NCI-H446 treated with DMSO at 0.1 percent for 48 hours (cell line): ENCODE results near the gene GTPBP4.
"Not testable (repeated sequence)": the region's sequence is repeated elsewhere in the genome, so short reads cannot be mapped to it uniquely, and the experiment has no call there.

Experiments
- DNase-seq: peaks from one replicate; lab custom pipeline; 2025; lab: John Stamatoyannopoulos, UW

Gene GTPBP4

DNA sequence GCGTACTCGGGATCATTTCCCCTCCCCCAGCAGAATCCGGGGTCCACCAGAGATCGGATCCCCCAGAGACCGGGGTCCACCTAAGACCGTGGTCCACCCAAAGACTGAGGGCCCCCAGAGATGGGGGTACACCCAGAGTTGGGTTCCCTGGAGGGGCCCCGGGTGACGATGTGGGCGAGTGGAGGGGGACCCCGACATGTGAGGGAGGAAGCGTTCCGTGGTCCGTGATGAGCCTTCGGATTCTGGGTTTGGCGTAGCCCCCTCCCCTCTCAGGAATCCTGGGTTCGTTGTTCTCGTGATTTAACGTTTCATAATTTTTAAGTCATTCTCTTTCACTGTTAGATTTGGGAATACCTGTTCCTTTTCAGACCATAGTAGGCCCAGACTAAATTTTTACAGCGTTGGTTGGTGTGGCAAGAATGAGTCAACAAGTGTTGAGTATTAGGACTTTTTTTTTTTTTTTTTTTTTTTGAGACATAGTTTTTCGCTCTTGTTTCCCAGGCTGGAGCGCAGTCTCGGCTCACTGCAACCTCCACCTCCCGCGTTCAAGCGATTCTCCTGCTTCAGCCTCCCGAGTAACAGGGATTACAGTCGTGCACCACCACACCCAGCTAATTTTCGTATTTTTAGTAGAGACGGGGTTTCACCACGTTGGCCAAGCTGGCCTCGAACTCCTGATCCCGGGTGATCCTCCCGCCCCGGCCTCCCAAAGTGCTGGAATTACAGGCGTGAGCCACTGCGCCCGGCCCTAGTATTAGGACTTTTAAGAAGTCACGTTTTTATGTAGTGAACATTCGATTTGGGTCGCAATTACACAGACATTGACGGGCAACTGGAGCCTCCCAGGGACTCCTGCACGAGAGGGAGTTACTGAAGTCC, 672 bp downstream of the GTPBP4 start:
- DNase-seq, result no peak

DNA sequence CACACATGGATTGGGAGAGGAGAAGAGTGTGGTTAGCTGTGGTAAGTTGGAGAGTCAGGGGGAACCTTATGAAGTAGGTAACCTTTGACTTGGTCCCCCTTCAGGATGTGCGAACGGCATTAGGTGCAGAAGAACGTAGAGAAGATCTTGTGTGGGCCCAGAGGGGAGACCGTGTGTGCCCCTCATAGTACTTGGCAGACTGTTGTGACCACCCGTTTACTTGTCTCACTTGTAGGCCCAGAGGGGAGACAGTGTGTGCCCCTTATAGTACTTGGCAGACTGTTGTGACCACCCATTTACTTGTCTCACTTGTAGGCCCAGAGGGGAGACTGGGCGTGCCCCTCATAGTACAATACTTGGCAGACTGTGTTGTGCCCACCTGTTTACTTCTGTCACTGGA, 2.6 kb downstream of the GTPBP4 start:
- DNase-seq, result no peak

DNA sequence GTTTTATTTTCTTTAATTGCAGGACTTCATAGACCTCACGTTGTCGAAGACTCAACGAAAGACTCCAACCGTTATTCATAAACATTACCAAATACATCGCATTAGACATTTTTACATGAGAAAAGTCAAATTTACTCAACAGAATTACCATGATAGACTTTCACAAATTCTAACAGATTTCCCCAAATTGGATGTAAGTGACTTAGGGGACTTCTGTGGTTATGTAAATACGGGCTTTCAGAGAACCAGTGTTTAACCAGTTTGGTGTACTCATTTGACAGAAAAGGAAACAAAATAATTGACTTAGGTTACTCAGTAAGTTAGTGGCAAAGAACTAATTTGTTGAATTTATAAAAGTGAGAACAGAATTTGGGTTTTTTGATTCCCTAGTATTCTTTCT, 4.2 kb downstream of the GTPBP4 start:
- DNase-seq, result no peak

DNA sequence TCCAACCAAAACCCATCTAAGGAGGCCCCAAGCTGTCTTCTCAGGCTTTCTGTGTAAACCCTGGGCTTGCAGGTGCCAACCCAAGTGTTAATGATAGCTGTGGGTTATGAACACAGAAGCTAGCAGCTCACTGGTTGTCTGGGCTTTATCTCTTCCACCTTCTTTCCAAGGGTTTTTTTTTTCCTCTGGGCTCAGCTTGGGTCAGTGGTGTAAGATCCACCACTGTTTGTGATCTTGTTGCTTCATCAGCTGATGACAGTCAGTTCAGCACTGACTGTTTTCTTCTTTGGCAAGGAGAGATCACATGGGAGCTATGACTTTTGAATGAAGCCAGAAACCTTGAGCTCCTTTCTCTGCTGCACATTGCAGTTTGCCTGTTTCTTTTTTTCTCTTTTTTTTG, 4.6 kb downstream of the GTPBP4 start:
- no peak for DNase-seq

DNA sequence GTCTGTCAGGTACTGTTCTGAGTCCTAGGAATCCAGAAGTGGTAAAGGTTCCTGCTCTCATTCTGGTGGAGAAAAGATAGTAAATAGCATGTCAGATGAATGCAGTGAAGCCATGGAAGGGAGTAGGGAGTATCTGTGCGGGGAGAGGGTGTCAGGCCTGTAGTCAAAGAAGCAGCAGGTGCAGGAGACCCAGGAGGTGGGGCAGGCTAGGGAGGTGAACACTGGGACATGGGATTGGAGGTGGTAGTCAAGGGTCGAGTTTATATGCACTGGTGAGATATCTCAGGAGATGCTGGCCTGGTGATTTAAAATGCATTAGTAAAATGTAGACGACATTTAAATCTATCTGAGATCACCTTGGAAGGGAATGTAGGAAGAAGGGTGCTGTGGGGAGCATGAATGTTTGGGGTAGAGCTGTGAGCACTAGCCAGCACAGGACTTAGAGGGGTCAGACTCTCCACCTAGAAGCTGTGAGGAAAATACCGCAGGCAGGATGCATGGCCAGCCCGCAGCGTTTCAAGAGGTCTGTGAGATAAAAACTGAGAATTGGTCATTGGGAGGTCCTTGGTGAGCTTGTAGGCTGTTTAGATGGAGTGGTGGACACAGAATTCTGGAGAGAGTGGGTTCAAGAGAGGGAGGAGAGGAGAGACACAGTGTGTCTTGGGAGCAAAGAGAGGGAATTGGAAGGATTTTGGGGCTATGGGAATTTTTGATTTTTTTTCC, 6.8 kb downstream of the GTPBP4 start:
- DNase-seq, result no peak

DNA sequence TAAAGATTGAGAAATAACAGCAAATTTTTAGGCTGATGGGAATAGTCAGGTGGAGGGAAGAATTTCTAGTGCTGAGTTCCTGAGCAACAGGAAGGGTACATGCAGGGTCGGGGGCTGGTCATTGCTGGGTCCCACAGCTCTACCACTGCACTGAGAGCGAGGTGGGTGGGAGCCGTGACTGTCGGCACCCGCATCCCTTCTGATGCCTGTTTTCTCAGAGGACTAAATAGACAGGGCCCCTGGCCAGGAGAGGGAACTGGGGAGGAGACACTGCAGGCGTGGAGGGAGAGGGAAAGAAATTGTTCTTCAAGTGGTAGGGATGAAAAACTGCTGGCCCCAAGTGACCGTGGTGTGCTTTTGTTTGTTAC, 7.3 kb downstream of the GTPBP4 start:
- DNase-seq, result no peak

DNA sequence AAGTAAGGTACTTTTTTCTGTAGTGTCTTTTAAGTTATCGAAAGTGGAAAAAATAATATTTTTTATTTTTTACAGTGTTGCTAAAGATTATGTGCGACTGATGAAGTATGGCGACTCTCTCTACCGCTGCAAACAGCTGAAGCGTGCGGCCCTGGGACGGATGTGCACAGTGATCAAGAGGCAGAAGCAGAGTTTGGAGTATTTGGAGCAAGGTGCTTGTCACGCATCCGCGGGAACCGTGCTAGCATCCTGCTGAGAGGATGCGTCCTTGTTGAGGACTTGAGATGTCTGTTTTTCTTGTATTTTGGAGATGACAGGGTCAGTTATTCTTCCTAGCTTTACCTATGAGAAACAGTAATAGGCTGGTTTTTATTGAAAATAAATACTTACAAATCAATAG, 7.8 kb downstream of the GTPBP4 start:
- no peak for DNase-seq

DNA sequence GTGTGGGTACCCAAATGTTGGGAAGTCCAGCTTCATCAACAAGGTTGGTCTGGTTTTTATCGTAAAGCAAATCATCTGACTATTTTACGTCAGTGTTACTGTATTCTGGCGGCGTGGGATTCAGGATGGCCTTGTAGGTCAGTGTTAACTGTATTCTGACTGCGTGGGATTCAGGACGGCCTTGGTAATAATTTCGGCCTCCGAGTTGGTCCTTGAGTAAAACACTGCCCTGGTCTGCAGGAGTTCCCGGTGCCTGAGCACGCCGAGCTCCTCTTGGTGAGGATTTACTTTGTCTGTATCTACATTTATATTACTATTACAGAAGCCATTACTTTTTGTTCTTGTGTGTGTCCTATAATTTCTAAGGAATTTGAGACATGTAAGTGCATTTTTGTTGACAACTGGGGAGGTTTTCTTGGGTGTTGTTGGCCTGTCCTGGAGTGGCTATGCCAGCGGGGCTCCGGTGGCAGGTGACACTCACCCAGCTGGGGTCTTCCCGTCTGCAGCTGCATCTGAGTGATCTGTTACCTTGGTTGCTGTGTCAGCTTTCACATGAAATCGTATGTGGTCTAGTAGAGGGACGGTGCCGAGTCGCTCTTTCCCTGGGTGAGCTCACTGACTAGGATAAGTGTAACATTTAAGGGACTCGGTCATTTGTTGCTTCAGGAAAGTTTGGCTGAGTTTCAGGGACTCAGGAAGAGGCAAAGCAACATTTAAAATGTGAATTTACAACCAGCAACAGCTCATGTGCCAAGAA, 9.2 kb downstream of the GTPBP4 start:
- DNase-seq, result no peak

DNA sequence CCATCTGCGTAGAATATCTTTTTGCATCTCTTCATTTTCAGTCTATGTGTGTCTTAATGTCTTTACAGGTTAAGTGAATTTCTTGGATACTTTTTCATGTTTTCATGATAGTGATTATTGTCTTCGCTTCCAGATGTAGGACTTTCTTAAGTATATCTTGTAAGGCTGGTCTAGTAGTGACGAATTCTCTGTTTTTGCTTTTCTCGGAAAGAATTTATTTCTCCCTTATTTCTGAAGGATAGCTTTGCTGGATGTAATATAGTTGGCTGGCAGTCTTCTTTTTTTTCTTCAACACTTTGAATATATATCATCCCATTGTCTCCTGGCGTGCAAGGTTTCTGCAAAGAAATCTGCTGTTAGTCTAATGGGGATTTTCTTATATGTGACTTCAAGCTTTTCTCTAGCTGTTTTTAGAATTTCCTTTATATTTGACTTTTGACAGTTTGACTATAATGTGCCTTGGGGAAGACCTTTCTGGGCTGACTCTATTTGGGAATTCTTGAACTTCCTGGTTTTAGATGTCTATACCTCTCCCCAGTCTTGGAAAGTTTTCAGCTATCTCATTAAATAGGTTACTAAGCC, 14.3 kb downstream of the GTPBP4 start:
- DNase-seq, result no peak

DNA sequence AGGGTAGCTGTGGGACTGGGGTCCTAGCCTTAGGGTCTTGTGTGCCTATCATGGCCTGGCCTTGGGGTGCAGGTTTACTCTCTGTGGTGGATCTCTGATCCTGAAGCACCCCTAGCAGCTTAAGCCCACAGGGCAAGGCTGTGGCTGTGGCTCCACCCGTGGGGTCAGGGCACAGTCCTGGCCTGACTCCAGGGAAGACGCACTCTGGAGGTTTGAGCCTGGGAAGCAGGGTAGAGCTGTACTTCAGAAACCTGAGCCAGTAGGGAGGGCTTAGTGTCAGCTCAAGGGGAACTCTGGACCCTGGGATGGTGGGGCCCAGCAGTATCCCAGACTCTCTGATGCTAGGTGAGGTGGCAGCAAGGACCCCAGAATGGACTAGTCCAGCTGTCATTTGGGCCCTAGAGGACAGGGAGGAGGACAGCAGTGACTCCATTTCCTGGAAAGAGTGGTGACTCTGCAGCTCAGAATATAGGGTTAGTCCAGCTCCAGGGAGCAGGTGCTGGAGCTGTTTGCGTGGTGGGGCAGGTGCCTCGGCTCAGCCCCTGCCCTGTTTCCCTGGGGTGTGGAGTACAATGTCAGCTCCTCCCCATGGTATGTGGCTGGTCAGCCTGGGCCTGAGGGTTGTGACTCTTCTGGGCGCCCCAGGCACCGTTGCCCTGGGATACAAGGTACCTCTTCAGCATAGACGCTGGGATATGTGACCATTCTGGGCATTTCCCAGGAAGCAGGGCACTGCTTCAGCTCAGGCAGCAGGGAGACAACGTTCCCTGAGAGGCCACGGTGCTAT, 15.8 kb downstream of the GTPBP4 start:
- DNase-seq, result no peak

DNA sequence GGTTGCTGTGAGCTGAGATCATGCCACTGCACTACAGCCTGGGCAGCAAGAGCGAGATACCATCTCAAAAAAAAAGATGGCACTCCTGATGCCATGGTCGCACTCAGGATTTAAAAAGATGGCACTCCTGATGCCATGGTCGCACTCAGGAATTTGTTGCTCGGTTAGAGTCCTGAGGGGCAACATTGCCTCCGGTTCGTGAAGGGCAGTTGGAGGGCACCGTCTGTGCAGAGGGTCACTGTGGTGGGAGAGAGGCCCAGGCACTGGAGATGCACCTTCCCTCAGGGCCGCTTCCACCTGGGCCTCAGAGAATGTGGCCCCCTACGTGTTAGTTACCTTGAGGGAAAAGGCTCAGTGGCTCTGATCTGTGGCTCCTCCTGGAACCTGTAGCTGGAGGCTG, 18.3 kb downstream of the GTPBP4 start:
- DNase-seq, result no peak

DNA sequence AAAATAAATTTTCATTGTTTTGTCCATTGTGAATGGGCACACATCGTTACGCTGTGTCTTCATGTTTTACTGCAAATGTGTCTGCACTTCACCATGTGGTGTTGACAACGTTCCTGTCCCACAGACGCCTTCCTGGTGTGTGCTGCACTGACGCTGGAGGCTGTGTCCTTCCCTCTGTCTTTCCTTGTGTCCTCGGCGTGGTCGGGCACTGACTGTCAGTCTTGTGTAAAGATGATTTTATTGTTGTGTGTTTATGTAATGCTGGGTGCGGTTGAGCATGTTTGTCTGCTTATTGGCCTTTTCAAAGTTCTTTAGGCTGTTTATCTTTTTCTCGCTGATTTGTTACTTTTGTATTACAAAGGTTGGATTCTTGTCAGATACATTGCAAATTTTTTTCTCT, 19.3 kb downstream of the GTPBP4 start:
- no peak for DNase-seq

DNA sequence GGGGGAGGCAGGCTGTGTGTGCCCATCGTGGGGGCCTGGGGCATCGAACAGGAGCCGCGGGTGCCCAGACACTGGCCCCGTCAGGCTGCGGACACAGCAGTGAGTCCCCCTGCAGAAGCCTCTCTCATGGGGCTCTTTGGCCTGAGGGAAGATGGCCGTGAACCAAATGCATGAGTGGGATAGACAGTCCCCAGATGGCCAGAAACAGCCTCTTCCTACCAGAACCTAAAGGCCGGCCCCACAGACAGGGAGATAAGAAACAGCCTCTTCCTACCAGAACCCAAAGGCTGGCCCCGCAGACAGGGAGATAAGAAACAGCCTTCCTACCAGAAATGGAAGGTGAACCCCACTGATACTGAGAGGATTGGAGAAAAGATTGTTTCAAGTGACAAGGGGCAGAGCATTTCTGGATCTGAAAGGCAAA, 20.8 kb downstream of the GTPBP4 start:
- DNase-seq, result no peak

DNA sequence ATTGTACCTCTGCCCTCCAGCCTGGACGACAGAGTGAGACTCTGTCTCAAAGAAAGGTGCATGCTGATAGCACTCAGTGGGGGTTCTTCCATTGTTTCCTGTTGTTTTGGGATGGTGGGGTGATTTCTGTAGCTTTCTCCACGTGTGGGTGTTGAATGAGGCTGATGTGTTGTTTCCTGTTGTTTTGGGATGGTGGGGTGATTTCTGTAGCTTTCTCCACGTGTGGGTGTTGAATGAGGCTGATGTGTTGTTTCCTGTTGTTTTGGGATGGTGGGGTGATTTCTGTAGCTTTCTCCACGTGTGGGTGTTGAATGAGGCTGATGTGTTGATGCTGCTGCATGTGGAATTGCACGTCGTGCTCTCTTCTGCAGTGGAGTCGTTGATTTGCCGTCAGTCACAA, 21.7 kb downstream of the GTPBP4 start:
- DNase-seq, result not testable (repeated sequence)

DNA sequence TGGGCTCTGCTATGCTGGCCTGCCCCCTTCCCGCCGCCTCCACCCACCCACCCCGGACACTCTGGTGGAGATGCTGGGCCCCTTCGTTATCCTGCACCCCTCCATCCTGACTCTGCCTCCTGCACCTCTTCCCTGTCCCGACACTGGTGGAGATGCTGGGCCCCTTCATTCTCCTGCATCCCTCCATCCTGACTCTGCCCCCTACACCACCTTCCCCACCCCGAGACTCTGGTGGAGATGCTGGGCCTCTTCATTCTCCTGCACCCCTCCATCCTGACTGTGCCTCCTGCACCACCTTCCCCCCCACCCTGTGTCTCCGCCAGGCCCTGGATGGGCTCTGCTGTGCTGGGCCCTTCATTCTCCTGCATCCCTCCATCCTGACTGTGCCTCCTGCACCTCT, 22.5 kb downstream of the GTPBP4 start:
- no peak for DNase-seq

DNA sequence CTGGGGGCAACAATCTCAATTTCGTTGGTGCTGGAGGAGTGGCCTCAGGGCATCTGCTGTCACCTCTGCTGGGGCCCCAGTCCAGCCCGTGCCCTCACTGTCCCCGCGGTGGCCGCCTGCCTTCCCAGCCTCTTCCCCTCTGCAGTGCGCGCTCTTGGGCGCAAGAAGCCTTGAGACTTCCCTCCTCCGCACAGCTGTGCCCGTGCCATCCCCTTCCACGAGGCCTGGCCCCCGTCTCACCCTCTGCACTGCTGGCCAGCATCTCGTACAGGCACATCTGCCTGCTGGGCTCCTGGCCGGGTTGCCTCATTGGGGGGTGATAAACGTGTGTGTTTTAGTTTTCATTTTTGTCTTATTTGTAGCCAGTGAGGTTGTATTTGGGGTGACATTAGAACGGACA, 23.5 kb downstream of the GTPBP4 start:
- no peak for DNase-seq

DNA sequence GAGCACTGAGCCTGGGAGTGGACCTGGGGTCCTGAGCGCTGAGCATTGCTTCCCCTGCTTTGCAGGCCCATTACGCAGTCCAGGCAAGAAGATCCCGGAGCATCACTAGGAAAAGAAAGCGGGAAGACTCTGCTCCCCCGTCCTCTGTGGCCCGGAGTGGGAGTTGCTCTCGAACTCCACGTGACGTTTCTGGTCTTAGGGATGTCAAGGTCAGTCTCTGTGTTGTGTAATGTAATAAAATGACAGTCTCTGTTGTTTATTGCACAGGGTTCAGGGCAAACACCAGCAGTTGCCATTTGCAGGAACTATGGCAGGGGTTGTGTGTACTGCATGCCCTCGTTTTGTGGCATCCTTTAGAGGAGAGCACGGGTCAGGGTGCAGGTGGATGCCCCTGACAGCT, 27.5 kb downstream of the GTPBP4 start:
- DNase-seq, result no peak

DNA sequence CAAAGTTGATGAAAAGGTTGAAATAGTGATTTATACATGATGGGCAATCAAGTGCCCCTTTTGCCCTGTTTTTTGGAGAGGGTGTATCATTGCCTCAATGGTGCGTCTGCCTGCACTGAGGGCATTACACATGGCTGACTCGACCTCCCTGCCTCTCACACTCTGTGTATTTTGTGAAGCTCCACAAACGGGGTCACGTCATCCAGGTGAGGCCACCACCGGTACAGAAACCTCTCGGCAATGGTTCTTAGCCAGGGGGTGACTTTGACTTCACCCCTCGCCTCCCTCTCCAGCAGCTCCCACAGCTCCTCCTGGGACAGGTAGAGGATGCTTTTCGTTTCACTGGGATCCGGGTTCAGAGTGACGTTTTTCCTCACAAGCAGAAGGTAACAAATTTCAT, 31.1 kb downstream of the GTPBP4 start:
- no peak for DNase-seq

DNA sequence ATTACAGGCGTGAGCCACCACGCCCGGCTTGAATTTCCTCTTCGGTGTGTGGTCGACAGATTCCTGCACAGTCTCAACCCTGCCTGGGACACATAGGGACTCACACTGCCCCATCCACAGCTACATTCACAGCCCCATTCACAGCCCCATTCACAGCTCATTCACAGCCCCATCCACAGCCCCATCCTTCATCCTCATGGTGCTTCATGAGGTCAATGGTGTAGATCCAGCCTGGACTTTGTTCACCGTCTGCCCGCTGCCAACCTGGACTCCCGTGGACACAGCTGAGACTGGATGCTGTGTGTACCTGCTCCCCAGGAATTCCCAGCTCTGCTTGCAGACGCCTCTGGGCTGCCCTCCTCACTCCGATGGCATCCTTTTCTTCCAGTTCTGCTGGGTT, 32.2 kb downstream of the GTPBP4 start:
- DNase-seq, result no peak

DNA sequence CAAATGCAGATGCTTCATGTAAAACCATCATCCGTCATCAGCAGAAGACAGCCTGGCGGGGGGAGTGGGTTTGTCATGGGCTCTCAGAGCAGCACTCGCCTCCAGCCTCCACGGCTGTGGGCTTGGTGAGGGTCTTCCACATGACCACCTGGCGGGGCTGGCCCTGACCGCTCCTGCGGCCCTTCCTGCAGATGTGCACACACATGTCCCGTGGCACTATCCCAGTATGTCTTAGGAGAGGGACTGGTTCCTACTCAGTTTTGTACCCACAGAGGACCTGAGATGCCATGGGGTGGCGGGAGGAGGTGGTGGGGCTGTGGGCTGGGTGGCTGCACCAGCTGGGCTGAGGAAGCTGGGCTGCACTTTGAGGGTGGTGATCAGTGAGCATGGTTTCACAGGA, 32.7 kb downstream of the GTPBP4 start:
- DNase-seq, result no peak

DNA sequence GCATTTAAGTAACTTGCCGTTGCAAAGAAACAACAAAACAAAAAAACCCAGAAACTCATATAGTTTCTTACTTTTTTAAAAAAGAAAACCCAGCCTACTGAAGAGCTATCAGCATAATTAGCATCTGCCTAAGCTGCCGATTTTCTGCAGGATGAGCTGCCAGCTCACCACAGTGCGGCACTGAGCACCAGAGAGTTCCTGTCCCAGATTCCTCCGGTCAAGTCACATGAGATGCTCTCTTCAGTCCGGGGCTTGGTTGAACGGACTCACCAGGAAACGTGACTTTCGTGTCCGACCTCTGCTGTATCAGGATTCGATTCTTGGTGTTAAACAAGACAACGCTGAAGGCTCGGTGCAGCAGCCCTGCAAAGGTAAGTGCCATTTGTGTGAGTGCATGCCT, 34.2 kb downstream of the GTPBP4 start:
- no peak for DNase-seq

DNA sequence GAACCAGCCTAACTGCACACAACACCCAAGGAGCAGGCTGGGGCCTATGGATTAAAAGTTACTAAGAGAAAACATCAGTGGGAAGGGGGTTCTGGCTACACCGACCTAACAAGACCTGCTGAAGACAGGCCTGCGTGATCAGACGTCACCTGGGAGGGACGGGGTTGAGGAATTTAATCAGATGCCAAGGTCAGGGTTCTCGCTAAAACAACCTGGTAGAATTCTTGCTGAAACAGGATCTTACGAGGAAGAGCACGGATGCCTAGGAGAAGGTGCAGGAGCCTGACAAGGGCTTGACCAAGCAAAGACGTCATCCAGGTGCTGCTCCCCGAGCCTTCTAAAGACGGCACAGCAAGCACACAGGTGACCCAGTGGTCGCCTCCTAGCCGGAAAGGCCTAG, 35.9 kb downstream of the GTPBP4 start:
- DNase-seq, result no peak
